GM13976 (cell line): ENCODE data around the gene CHCHD3.

ENCODE experiments used
- DNase-seq: peaks from one replicate; pipeline ENCODE4 v3.0.0; 2012; ENCODE audit warnings: low spot score
- CTCF ChIP-seq: IDR thresholded peaks from 2 replicates; pipeline ENCODE4 v1.5.1; 2012; ENCODE audit warnings: borderline replicate concordance, mild to moderate bottlenecking; ENCODE audit not compliant: insufficient read depth; ENCODE audit errors: extremely low read depth, missing control alignments, control extremely low read depth
- in situ Hi-C: fragments of 300-500 bp; cut with MboI; formaldehyde crosslinking; loops from one replicate; pipeline ENCODE4 v1.12.0; 2022; ENCODE audit warnings: low sequenced_read_pairs, mixed read lengths, inconsistent platforms; ENCODE audit not compliant: unreplicated experiment

The CHCHD3 gene

GRCh38 chr7:132993377-132994013 lies 88.4 kb downstream of the CHCHD3 start:
- DNase-seq, result no peak
- TF ChIP-seq CTCF, result no peak
- in situ Hi-C loops, result no loop called here

GRCh38 chr7:132991615-132992587 lies 90.0 kb downstream of the CHCHD3 start:
- in situ Hi-C loops, result no loop called here
- no peak for TF ChIP-seq CTCF
- no peak for DNase-seq

- TF ChIP-seq CTCF, result no peak
- in situ Hi-C loops, result no loop called here
- DNase-seq, result no peak
Observed at GRCh38 chr7:132988117-132988516, 93.8 kb downstream of the CHCHD3 start.

- no peak for TF ChIP-seq CTCF
- in situ Hi-C loops, result no loop called here
- DNase-seq, result no peak
Observed at GRCh38 chr7:132980402-132980801, 101.5 kb downstream of the CHCHD3 start.

GRCh38 chr7:132979524-132979923 lies 102.4 kb downstream of the CHCHD3 start:
- in situ Hi-C loops, result no loop called here
- DNase-seq, result no peak
- no peak for TF ChIP-seq CTCF

DNA sequence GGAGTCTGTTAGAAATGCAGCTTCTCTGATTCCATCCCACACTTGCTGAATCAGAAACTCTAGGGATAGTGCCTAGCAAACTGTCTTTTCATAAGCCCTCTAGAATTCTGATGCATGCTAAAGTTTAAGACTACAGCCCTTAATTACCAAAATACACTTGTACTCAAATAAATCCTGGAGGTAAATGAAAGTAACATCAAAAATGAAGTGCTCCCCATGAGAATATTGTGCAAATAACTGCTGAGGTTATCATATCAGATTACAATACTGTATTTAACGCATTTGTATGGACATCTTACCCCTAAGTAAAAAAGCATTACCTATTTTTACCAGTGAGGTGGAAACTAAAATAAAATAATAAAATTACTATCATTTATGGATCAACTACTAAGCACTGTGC lies 104.7 kb downstream of the CHCHD3 start:
- no peak for DNase-seq
- in situ Hi-C loops, result no loop called here
- TF ChIP-seq CTCF, result no peak
